CD4-positive, alpha-beta T cell (primary cell): ENCODE measurements around the gene SLC38A1. TPM values are rescaled to one million over a fixed set of nuclear protein-coding genes. Genes with fewer than 3 reads are reported as not detected.
"Not testable (repeated sequence)": the region's sequence is repeated elsewhere in the genome, so short reads cannot be mapped to it uniquely, and the experiment has no call there.

ENCODE experiments used
- ATAC-seq: fragments of 200-7000 bp; cut with Tn5 transposase; one replicate; pipeline ENCODE4 v1.10.0; 2022; ENCODE audit warnings: mild to moderate bottlenecking; ENCODE audit not compliant: poor library complexity
- CTCF ChIA-PET: fragments of 350-600 bp; sonication (Branson Sonifier 250); formaldehyde crosslinking; loops from one replicate; lab custom pipeline; 2021; ENCODE audit warnings: antibody characterized with exemption, inconsistent platforms; lab: Charles Lee
- POLR2A ChIA-PET: fragments of 350-600 bp; sonication (Branson Sonifier 250); formaldehyde crosslinking; loops from one replicate; lab custom pipeline; 2021; ENCODE audit warnings: antibody characterized with exemption, inconsistent platforms; lab: Charles Lee
- DNase-seq, 14 experiments: peaks; one replicate each; pipeline ENCODE4 v3.0.0-alpha.2; 2013 to 2020; ENCODE audit warnings: mixed read lengths in 2 of 14
- H3K27ac ChIP-seq, 2 donors: one replicate each; pipeline versions ENCODE4 v1.5.1 to v1.7.0; 2013; ENCODE audit warnings: low read length in 2 of 2, low read depth in 1 of 2, mild to moderate bottlenecking in 1 of 2
- H3K27me3 ChIP-seq, 2 experiments: 1 replicate in 1 of 2; 2 replicates in 1 of 2; pipeline versions ENCODE4 v1.6.1 to v1.7.0; 2013; ENCODE audit warnings: low read length in 2 of 2, control low read depth in 1 of 2, mild to moderate bottlenecking in 1 of 2, moderate library complexity in 1 of 2; ENCODE audit not compliant: insufficient read depth in 2 of 2, control insufficient read depth in 1 of 2
- H3K36me3 ChIP-seq: one replicate; pipeline ENCODE4 v1.6.1; 2013; ENCODE audit warnings: low read length, control low read depth; ENCODE audit not compliant: insufficient read depth
- H3K4me1 ChIP-seq: one replicate; pipeline ENCODE4 v1.6.1; 2013; ENCODE audit warnings: low read length, control low read depth; ENCODE audit not compliant: insufficient read depth
- H3K4me3 ChIP-seq: one replicate; pipeline ENCODE4 v1.5.1; 2013; ENCODE audit warnings: mild to moderate bottlenecking, low read length, moderate library complexity
- H3K9me3 ChIP-seq, 2 experiments: 1 replicate in 1 of 2; 2 replicates in 1 of 2; pipeline versions ENCODE4 v1.6.1 to v1.7.0; 2013; ENCODE audit warnings: low read length in 2 of 2, mild to moderate bottlenecking in 2 of 2, control low read depth in 1 of 2, moderate library complexity in 1 of 2; ENCODE audit not compliant: control insufficient read depth in 1 of 2, insufficient read depth in 1 of 2
- H3K27ac Mint-ChIP-seq: one replicate; pipeline ENCODE4 v1.8.0; 2020; ENCODE audit warnings: mixed read lengths
- H3K27me3 Mint-ChIP-seq: one replicate; pipeline ENCODE4 v1.8.0; 2021; ENCODE audit warnings: mixed read lengths
- H3K36me3 Mint-ChIP-seq: one replicate; pipeline ENCODE4 v1.8.0; 2021; ENCODE audit warnings: low read depth, mixed read lengths
- H3K4me1 Mint-ChIP-seq: one replicate; pipeline ENCODE4 v1.8.0; 2021; ENCODE audit warnings: low read depth, mixed read lengths
- H3K4me3 Mint-ChIP-seq: one replicate; pipeline ENCODE4 v1.8.0; 2020; ENCODE audit warnings: mild to moderate bottlenecking, mixed read lengths
- H3K9me3 Mint-ChIP-seq: one replicate; pipeline ENCODE4 v1.8.0; 2020; ENCODE audit warnings: mixed read lengths
- intact Hi-C, 2 experiments: fragments of 100-400 bp; cut with DNase I in 1 of 2; cut with micrococcal nuclease in 1 of 2; formaldehyde crosslinking; loops; one replicate each; pipeline versions ENCODE4 v1.15.1 to v1.9.0; 2023 to 2025; cut with DNase I, micrococcal nuclease
- total RNA-seq, 174 experiments: library from RNA in 2 of 174; stranded (reverse) in 2 of 174; gene quantifications; one replicate each; pipeline ENCODE4 v1.2.3 and lab custom pipeline; 2021 to 2026
- TF ChIP-seq, protein P1 (sequence below): fragments of 200-600 bp; IDR thresholded peaks from one replicate; pipeline ENCODE4 v1.8.0; 2022; ENCODE audit warnings: antibody characterized with exemption, mild to moderate bottlenecking

SLC38A1 gene
- total RNA-seq, 2 experiments from 2014 or later: 327 to 346 TPM

DNA sequence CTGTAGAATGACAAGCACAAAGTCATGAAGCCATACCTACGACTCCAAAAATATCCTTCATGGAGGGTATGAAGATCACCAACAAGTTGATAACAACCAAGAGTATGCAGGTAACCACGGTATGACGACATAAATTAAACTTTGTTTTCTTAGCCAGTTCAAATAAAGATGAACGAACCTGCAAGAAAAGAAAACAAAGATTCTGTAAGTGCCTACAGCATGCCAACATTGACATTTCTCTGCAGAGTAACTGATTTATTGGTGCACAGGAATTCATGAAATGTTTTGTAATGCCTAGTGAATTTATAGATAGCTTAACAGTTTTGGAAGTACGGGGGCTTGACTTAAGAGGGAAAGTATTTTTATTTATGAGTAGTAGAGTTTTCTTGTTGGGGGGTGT lies 71.0 kb downstream of the SLC38A1 start:
- DNase-seq (no peak), ATAC-seq (no peak)
- Mint-ChIP-seq H3K36me3 (peaks cover 98% of the 10 kb centered on the region), H3K27ac (peak overlapping the region; percentile 73), H3K4me3 (no peak overlapping the region), H3K27me3 (no peaks in the 10 kb centered on the region), H3K4me1 (peaks cover 57% of the 10 kb centered on the region), H3K9me3 (peaks cover 11% of the 10 kb centered on the region)
- H3K27me3 ChIP-seq: no peaks in the 10 kb centered on the region
- no peaks in the 10 kb centered on the region for H3K9me3 ChIP-seq
- ChIA-PET POLR2A (interaction anchor here (1.5 to 3.4 kb wide), 2 partner anchors 20 to 71 kb away, joined by 5 to 19 read pairs; partner anchors contain the start of gene SLC38A1), CTCF (interaction anchor here (0.9 kb wide), 1 partner anchor 34 kb away, joined by 3 read pairs; no protein-coding TSS in a partner anchor)
- H3K36me3 ChIP-seq: peaks cover 85% of the 10 kb centered on the region
- TF ChIP-seq, protein P1, sequence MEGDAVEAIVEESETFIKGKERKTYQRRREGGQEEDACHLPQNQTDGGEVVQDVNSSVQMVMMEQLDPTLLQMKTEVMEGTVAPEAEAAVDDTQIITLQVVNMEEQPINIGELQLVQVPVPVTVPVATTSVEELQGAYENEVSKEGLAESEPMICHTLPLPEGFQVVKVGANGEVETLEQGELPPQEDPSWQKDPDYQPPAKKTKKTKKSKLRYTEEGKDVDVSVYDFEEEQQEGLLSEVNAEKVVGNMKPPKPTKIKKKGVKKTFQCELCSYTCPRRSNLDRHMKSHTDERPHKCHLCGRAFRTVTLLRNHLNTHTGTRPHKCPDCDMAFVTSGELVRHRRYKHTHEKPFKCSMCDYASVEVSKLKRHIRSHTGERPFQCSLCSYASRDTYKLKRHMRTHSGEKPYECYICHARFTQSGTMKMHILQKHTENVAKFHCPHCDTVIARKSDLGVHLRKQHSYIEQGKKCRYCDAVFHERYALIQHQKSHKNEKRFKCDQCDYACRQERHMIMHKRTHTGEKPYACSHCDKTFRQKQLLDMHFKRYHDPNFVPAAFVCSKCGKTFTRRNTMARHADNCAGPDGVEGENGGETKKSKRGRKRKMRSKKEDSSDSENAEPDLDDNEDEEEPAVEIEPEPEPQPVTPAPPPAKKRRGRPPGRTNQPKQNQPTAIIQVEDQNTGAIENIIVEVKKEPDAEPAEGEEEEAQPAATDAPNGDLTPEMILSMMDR: no peak
- no peak overlapping the region for H3K4me3 ChIP-seq
- H3K27ac ChIP-seq: no peak overlapping the region
- no peaks in the 10 kb centered on the region for H3K4me1 ChIP-seq
- intact Hi-C loops: no loop called here

- Mint-ChIP-seq H3K9me3 (peaks cover 17% of the 10 kb centered on the region), H3K36me3 (peaks cover 97% of the 10 kb centered on the region), H3K4me1 (peaks cover 67% of the 10 kb centered on the region), H3K27ac (peak overlapping the region; percentile 68)
- H3K27me3 Mint-ChIP-seq, H3K4me1 ChIP-seq, ATAC-seq, POLR2A ChIA-PET, H3K4me3 ChIP-seq, H3K27ac ChIP-seq, intact Hi-C loops, H3K4me3 Mint-ChIP-seq, H3K9me3 ChIP-seq, DNase-seq, H3K27me3 ChIP-seq: not testable (repeated sequence)
- peaks cover 41% of the 10 kb centered on the region for H3K36me3 ChIP-seq
- CTCF ChIA-PET: interaction anchor here (0.6 to 1.7 kb wide), 3 partner anchors 23 to 66 kb away, joined by 3 read pairs; no protein-coding TSS in a partner anchor
Measured at GRCh38 chr12:46190533-46190932, 78.3 kb downstream of the SLC38A1 start.

DNA sequence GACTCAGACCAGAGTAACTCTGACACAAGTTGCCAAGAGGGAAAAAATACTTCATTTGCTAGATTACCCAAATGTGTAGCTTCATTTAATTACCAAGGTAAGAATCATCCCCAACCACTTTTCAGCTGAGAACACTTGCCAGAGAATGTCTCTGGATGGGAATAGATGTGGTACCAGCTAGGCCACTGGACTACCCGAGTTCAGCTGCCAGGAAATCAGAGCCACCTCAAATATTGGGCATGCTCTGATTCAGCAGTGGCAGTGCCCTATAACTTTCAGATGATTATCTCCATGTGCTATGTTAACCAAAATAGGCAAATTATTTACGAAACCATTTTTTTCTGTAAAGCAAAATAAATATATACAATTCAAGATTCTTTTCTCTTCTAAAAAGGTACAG lies 80.7 kb downstream of the SLC38A1 start:
- POLR2A ChIA-PET: interaction anchor here (1.2 to 1.5 kb wide), 3 partner anchors 29 to 94 kb away, joined by 3 to 6 read pairs (median 3); no protein-coding TSS in a partner anchor
- peaks cover 29% of the 10 kb centered on the region for H3K36me3 ChIP-seq
- peaks cover 95% of the 10 kb centered on the region for H3K36me3 Mint-ChIP-seq
- H3K4me1 Mint-ChIP-seq: peaks cover 71% of the 10 kb centered on the region
- no peaks in the 10 kb centered on the region for H3K27me3 Mint-ChIP-seq
- intact Hi-C loops: no loop called here
- H3K27ac Mint-ChIP-seq: peak overlapping the region; percentile 66
- DNase-seq: no peak
- no peaks in the 10 kb centered on the region for H3K27me3 ChIP-seq
- no peak overlapping the region for H3K4me3 Mint-ChIP-seq
- CTCF ChIA-PET: no interaction called here
- no peaks in the 10 kb centered on the region for H3K9me3 ChIP-seq
- ATAC-seq: no peak
- no peak overlapping the region for H3K4me3 ChIP-seq
- peaks cover 9% of the 10 kb centered on the region for H3K9me3 Mint-ChIP-seq
- TF ChIP-seq, protein P1: no peak
- no peaks in the 10 kb centered on the region for H3K4me1 ChIP-seq
- no peak overlapping the region for H3K27ac ChIP-seq

DNA sequence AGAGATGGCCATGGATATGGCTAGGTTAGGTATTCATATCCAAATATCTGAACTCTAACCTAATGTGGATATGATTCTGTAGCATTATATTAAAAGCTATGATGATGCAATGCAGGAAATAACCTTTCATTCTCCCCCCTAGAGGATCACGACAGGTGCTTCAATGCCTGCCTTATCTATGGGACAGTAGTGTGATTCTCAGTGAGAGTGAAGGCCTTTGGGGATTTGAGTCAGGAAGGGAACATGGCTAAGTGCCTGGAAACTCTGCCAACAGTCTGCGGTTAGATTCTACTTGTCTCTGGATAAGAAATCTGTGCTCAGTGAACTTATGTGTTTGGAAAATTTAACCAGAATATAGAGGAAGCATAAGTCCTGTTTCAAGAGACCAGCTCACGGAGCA lies 81.8 kb downstream of the SLC38A1 start:
- no peaks in the 10 kb centered on the region for H3K9me3 ChIP-seq
- H3K27ac ChIP-seq: no peak overlapping the region
- H3K27me3 ChIP-seq: no peaks in the 10 kb centered on the region
- H3K4me3 ChIP-seq: no peak overlapping the region
- H3K4me1 ChIP-seq: no peaks in the 10 kb centered on the region
- POLR2A ChIA-PET: interaction anchor here (0.6 to 1.4 kb wide), 4 partner anchors 9 to 169 kb away, joined by 3 to 6 read pairs (median 3); no protein-coding TSS in a partner anchor
- peaks cover 68% of the 10 kb centered on the region for H3K4me1 Mint-ChIP-seq
- H3K9me3 Mint-ChIP-seq: peaks cover 4% of the 10 kb centered on the region
- peak; percentile 29 for ATAC-seq
- H3K36me3 ChIP-seq: peaks cover 34% of the 10 kb centered on the region
- TF ChIP-seq, protein P1: no peak
- H3K4me3 Mint-ChIP-seq: no peak overlapping the region
- H3K27me3 Mint-ChIP-seq: no peaks in the 10 kb centered on the region
- H3K27ac Mint-ChIP-seq: peak overlapping the region; percentile 75
- H3K36me3 Mint-ChIP-seq: peaks cover 91% of the 10 kb centered on the region
- CTCF ChIA-PET: interaction anchor here (0.7 to 0.9 kb wide), 4 partner anchors 9 to 425 kb away, joined by 3 read pairs; no protein-coding TSS in a partner anchor
- DNase-seq: no peak
- intact Hi-C loops: no loop called here
